GM13977 (cell line): ENCODE measurements around the gene EVX1.

Source experiments
- DNase-seq: peaks from one replicate; pipeline ENCODE4 v3.0.0; 2012; ENCODE audit warnings: low spot score
- CTCF ChIP-seq: IDR thresholded peaks from 2 replicates; pipeline ENCODE4 v1.5.1; 2012; ENCODE audit warnings: mild to moderate bottlenecking, control low read depth; ENCODE audit not compliant: insufficient read depth; ENCODE audit errors: extremely low read depth, missing control alignments
- in situ Hi-C: fragments of 300-500 bp; cut with MboI; formaldehyde crosslinking; loops from one replicate; pipeline ENCODE4 v1.12.0; 2022; ENCODE audit warnings: low sequenced_read_pairs, low pct_unique_long_range_greater_than_20kb, mixed read lengths, inconsistent platforms; ENCODE audit not compliant: unreplicated experiment

EVX1 gene

DNA sequence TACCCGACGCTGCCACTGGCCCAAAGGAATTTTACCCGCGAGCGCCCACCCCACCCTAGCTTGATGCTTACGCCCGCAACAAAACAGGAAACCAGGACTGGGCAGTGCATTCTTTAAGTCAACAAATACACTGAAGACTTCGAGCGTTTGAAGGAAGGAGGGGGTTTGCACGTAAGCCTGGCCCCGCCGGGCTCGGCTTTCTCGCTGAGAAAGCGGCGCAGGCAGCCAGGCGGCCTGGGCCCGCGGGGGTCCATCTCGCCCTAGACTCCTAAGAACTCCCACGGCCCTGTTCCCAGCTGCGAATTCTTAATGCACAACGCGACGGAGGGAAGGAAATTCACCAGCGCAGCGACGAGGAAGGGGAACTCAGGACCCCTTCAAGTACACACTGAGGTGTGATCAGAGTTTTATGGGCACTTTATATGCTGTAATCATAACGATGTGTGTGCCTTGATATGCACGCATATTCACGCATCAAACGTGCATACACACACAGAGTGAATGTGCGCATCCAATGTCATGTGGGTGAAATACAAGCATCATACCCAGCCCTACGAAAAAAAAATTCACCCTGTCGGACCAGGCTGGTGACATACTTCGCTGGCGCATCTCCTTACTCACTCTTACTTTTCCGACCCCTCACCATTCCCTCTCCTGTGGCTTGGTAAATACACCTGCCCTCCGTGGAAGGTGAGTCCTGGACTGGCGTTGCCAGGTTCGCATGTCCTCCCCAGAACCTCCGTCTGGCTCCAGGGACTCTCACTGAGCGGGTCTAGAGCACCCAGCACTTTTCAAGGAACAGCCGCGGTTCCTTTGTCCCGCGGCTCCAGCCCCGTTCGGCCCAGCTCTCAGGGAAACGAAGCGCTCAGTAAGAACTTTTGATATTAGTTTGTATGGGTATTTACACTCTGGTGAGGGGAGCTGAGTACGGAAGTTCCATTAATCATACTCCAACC lies 37.0 kb upstream of the EVX1 start:
- DNase-seq = no peak
- no peak for TF ChIP-seq CTCF
- in situ Hi-C loops = loop anchor here (10.0 kb wide), 1 partner anchor 719 kb away; no protein-coding TSS in a partner anchor

GRCh38 chr7:27207348-27207985 lies 35.1 kb upstream of the EVX1 start:
- TF ChIP-seq CTCF = no peak

DNA sequence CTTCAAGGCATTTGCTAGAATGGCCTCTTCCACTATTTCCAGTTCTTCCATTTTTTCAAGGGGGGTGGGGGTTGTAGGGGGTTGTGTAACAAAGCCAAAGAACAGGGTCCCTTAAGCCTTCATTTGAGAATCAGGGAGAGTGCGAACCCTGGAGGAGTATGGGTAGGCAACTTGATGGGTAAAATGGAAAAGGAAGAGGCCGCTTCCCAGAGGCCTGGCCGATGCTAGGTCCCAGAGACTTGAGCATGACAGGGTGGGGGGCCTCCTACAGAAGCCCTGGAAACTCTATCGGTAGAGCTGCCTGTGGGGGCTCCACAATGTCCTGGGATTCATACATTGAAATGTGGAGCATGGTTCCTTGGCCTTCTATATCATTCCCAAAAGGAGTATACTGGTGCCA lies 33.6 kb upstream of the EVX1 start:
- in situ Hi-C loops = loop anchor here (10.0 kb wide), 1 partner anchor 716 kb away; no protein-coding TSS in a partner anchor
- TF ChIP-seq CTCF = no peak
- no peak for DNase-seq

More at GRCh38 chr7:27207348-27207985, 35.1 kb upstream of the EVX1 start:
- in situ Hi-C loops = loop anchor here (10.0 kb wide), 1 partner anchor 717 kb away; no protein-coding TSS in a partner anchor
- no peak for DNase-seq

DNA sequence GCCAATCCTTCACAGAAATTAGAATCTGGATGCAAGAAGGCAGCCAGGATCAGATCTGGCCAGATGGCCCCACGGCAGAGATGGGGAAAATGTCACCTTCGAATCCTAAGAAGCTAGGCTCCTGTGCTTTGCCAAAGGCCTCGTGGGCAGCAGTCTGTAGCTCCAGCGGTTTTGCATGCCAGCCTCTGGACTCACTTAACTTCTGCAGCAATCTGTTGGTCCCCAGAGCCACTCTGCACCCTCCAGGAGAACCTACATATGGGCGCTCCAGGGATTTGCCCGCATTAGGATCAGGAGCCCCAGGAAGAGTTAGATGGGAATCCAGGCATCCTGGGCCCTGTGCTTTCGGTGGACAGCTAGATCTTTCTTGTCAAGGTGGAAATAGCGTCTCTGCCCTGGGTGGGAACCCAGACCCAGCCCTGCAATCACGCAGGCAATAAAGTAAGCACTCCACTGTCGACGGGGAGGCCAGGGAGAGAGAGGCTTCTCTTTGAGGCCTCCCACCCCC lies 32.6 kb upstream of the EVX1 start:
- no peak for DNase-seq
- no peak for TF ChIP-seq CTCF
- in situ Hi-C loops = loop anchor here (10.0 kb wide), 1 partner anchor 715 kb away; no protein-coding TSS in a partner anchor

DNA sequence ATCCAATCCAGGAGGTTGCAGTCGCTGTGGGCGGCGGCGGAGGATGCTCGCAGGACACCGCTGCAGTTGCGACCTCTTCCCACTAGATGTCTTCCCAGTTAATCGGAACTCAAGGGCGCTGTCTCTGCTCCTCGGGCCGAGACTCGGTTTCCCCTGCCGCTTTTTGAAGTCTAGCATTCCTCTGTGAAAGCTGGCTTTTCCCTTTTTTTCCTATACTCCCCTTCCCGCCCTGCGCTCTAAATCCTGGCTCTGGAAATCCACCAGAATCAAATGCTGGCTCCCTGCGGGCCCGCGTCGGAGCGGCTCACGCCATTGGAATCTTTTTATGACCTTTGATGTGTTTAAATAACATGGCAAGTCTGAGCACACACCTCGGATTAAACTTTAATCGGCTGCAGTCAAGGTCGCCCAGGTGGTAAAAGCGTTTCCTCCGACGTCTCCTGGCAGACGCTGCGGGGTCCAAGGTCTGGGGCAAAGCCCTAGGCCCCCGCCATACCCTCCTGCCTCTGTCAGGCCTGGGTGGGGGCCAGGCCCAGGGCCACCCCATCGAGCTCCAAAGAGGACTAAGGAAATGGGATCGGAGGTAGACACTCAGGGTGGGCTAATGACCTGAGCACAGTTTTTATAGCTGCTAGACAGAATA lies 32.0 kb upstream of the EVX1 start:
- TF ChIP-seq CTCF = peak; percentile 72
- in situ Hi-C loops = no loop called here
- DNase-seq = peak; percentile 82

- DNase-seq = no peak
- in situ Hi-C loops = no loop called here
- TF ChIP-seq CTCF = no peak
Observed at GRCh38 chr7:27211084-27211446, 31.5 kb upstream of the EVX1 start.
